HepG2 (cell line): ENCODE measurements around the gene NEU4. TPM values are rescaled to one million over a fixed set of nuclear protein-coding genes. Genes with fewer than 3 reads are reported as not detected.

Source experiments
- ATAC-seq: fragments of 200-7000 bp; cut with Tn5 transposase; 3 replicates; pipeline ENCODE4 v1.9.1; 2020; ENCODE audit warnings: mild to moderate bottlenecking, moderate library complexity
- BruUV-seq: library from RNA; stranded (reverse); fragments of 400-500 nt; replicated peaks from 2 replicates; lab custom pipeline; 2021; lab: Mats Ljungman, UMichigan
- CTCF ChIA-PET: fragments of 300-600 bp; formaldehyde crosslinking; extraction: SDS; loops from one replicate; lab custom pipeline; 2021; ENCODE audit warnings: low total read pairs, inconsistent platforms, low intra/inter-chr PET ratio; lab: Yijun Ruan, JAX
- POLR2A ChIA-PET: fragments of 350-600 bp; sonication (Branson Sonifier 250); formaldehyde crosslinking; loops from one replicate; lab custom pipeline; 2020; ENCODE audit warnings: antibody characterized with exemption, inconsistent platforms; lab: Yijun Ruan, JAX
- DNase-seq: peaks from one replicate; pipeline ENCODE4 v3.0.0-alpha.2; 2015; ENCODE audit warnings: low spot score
- FAIRE-seq: peaks from 3 replicates; lab custom pipeline; 2011; peaks lifted over from hg19 to GRCh38; lab: Jason Lieb, UNC
- H2AFZ ChIP-seq: one replicate; pipeline ENCODE4 v1.6.1; 2011; ENCODE audit warnings: low read length, inconsistent platforms
- H3K27ac ChIP-seq: fragments of 300-600 bp; 3 replicates; pipeline ENCODE4 v1.8.0; 2011; ENCODE audit warnings: mixed run types, mild to moderate bottlenecking, mixed read lengths, low read length, inconsistent platforms; ENCODE audit not compliant: insufficient read depth; ENCODE audit errors: extremely low read length
- H3K27me3 ChIP-seq, 2 experiments: fragments of 200-600 bp in 1 of 2; 2 replicates in 1 of 2; 3 replicates in 1 of 2; pipeline versions ENCODE4 v1.6.0 to v1.8.0; 2011; ENCODE audit warnings: low read length in 2 of 2, mild to moderate bottlenecking in 2 of 2, moderate library complexity in 2 of 2, inconsistent platforms in 1 of 2; ENCODE audit not compliant: insufficient read depth in 2 of 2, control insufficient read depth in 1 of 2
- H3K36me3 ChIP-seq, 2 experiments: fragments of 200-600 bp in 1 of 2; replicated peaks in 1 of 2; 2 replicates in 1 of 2; 3 replicates in 1 of 2; pipeline versions ENCODE4 v1.5.1 to v1.8.0; 2011; ENCODE audit warnings: low read length in 2 of 2, inconsistent platforms in 1 of 2; ENCODE audit not compliant: insufficient read depth in 2 of 2, control insufficient read depth in 1 of 2
- H3K4me1 ChIP-seq: 2 replicates; pipeline ENCODE4 v1.5.1; 2012; ENCODE audit warnings: low read length, inconsistent platforms; ENCODE audit not compliant: insufficient read depth
- H3K4me2 ChIP-seq: 2 replicates; pipeline ENCODE4 v1.6.0; 2011; ENCODE audit warnings: low read depth, low read length, inconsistent platforms
- H3K4me3 ChIP-seq, 3 experiments: fragments of 200-600 bp in 1 of 3; sonication (generic), shearing (Covaris generic) in 1 of 3; replicated peaks in 1 of 3; 2 replicates each; pipeline ENCODE4 v1.5.1; 2011 to 2016; ENCODE audit warnings: low read length in 3 of 3, inconsistent platforms in 2 of 3, low read depth in 2 of 3, mild to moderate bottlenecking in 2 of 3, control low read depth in 1 of 3, mixed read lengths in 1 of 3; ENCODE audit not compliant: insufficient read depth in 1 of 3
- H3K79me2 ChIP-seq: one replicate; pipeline ENCODE4 v1.6.1; 2011; ENCODE audit warnings: low read length, inconsistent platforms; ENCODE audit not compliant: insufficient read depth
- H3K9ac ChIP-seq: 2 replicates; pipeline ENCODE4 v1.6.0; 2011; ENCODE audit warnings: mild to moderate bottlenecking, low read depth, low read length, inconsistent platforms; ENCODE audit not compliant: insufficient read depth
- H3K9me3 ChIP-seq: 2 replicates; pipeline ENCODE4 v1.5.1; 2012; ENCODE audit warnings: mild to moderate bottlenecking, low read length
- H4K20me1 ChIP-seq: 2 replicates; pipeline ENCODE4 v1.6.0; 2011; ENCODE audit warnings: inconsistent platforms, mild to moderate bottlenecking, low read length, moderate library complexity; ENCODE audit not compliant: insufficient read depth
- AGO1 ChIP-seq: fragments of 200-400 bp; formaldehyde crosslinking; IDR thresholded peaks from 2 replicates; pipeline ENCODE4 v1.6.1; 2017; ENCODE audit warnings: mild to moderate bottlenecking, low read depth, low read length, moderate library complexity; ENCODE audit not compliant: poor library complexity, severe bottlenecking
- DR1 ChIP-seq: sonication (generic); formaldehyde crosslinking; IDR thresholded peaks from 2 replicates; pipeline ENCODE4 v1.8.0; 2021; ENCODE audit warnings: mild to moderate bottlenecking, missing genetic modification reagents, inconsistent platforms
- RXRB ChIP-seq: IDR thresholded peaks from 2 replicates; pipeline ENCODE4 v1.6.1; 2016; ENCODE audit warnings: borderline replicate concordance, missing genetic modification reagents, missing compliant biosample characterization
- SIX1 ChIP-seq: sonication (generic); formaldehyde crosslinking; IDR thresholded peaks from 2 replicates; pipeline ENCODE4 v1.4.0; 2020; ENCODE audit warnings: missing genetic modification reagents, borderline replicate concordance
- SRY ChIP-seq: sonication (generic); formaldehyde crosslinking; IDR thresholded peaks from 2 replicates; pipeline ENCODE4 v1.8.0; 2022; ENCODE audit warnings: mild to moderate bottlenecking, missing genetic modification reagents
- TMF1 ChIP-seq: sonication (generic); formaldehyde crosslinking; IDR thresholded peaks from 2 replicates; pipeline ENCODE4 v1.8.1; 2022; ENCODE audit warnings: low read depth, missing genetic modification reagents
- ZNF121 ChIP-seq: sonication (generic); formaldehyde crosslinking; IDR thresholded peaks from 2 replicates; pipeline ENCODE4 v1.5.0; 2020; ENCODE audit warnings: mild to moderate bottlenecking, missing genetic modification reagents
- ZNF30 ChIP-seq: sonication (generic); formaldehyde crosslinking; IDR thresholded peaks from 2 replicates; pipeline ENCODE4 v1.5.0; 2020; ENCODE audit warnings: mild to moderate bottlenecking, missing genetic modification reagents
- ZNF326 ChIP-seq: sonication (generic); formaldehyde crosslinking; IDR thresholded peaks from 2 replicates; pipeline ENCODE4 v1.4.0; 2020; ENCODE audit warnings: missing genetic modification reagents, borderline replicate concordance
- ZNF333 ChIP-seq: sonication (generic); formaldehyde crosslinking; IDR thresholded peaks from 2 replicates; pipeline ENCODE4 v1.4.0; 2020; ENCODE audit warnings: mild to moderate bottlenecking, missing genetic modification reagents, borderline replicate concordance
- ZNF343 ChIP-seq: sonication (generic); formaldehyde crosslinking; IDR thresholded peaks from 2 replicates; pipeline ENCODE4 v1.4.0; 2020; ENCODE audit warnings: mild to moderate bottlenecking, missing genetic modification reagents
- ZNF432 ChIP-seq: sonication (generic); formaldehyde crosslinking; IDR thresholded peaks from 2 replicates; pipeline ENCODE4 v1.5.0; 2020; ENCODE audit warnings: missing genetic modification reagents, mild to moderate bottlenecking, borderline replicate concordance
- ZNF629 ChIP-seq: sonication (generic); formaldehyde crosslinking; conservative IDR thresholded peaks from 2 replicates; pipeline ENCODE4 v1.5.0; 2020; ENCODE audit warnings: missing genetic modification reagents
- ZNF7 ChIP-seq: IDR thresholded peaks from 2 replicates; pipeline ENCODE4 v1.6.1; 2016; ENCODE audit warnings: missing biosample characterization, missing genetic modification reagents
- ZNF83 ChIP-seq: sonication (generic); formaldehyde crosslinking; IDR thresholded peaks from 2 replicates; pipeline ENCODE4 v1.4.0; 2020; ENCODE audit warnings: missing genetic modification reagents, mild to moderate bottlenecking, borderline replicate concordance
- WGBS: methylation state at CpG from one replicate; pipeline ENCODE4 v1.1.6; 2017; ENCODE audit warnings: low lambda C conversion rate; 5-methylcytosine and 5-hydroxymethylcytosine counted together
- in situ Hi-C: cut with HindIII; loops from 2 replicates; pipeline ENCODE4 v1.10.0; 2017; ENCODE audit warnings: low pct_unique_long_range_greater_than_20kb; ENCODE audit not compliant: extremely low pct_ligation_motif_present
- intact Hi-C: fragments of 100-400 bp; cut with micrococcal nuclease; formaldehyde crosslinking; loops from one replicate; pipeline ENCODE4 v1.10.0; 2022; ENCODE audit not compliant: unreplicated experiment
- polyA plus RNA-seq, 8 experiments: library from polyadenylated mRNA; depleted of rRNA in 3 of 8; stranded (reverse) in 7 of 8; unstranded in 1 of 8; fragments of >200 nt; fragmentation: Illumina TruSeq in 4 of 8; extraction: Trizol in 4 of 8; gene quantifications; 2 replicates each; pipeline versions ENCODE4 v1.2.1 to v1.2.3, GENCODE V29; 2011 to 2016; ENCODE audit warnings: low read depth in 4 of 8, missing spikeins in 1 of 8, mixed read lengths in 1 of 8; ENCODE audit not compliant: insufficient read depth in 1 of 8
- total RNA-seq, 5 experiments: library from RNA; depleted of rRNA; stranded (reverse); fragments of >200 nt; fragmentation: Illumina TruSeq; extraction: Trizol; gene quantifications; 2 replicates each; pipeline ENCODE4 v1.2.3, GENCODE V29; 2016; ENCODE audit warnings: low read depth in 1 of 5
- TF ChIP-seq, protein P1 (sequence below): sonication (generic); formaldehyde crosslinking; IDR thresholded peaks from 2 replicates; pipeline ENCODE4 v1.9.0; 2022; ENCODE audit warnings: missing genetic modification reagents, mild to moderate bottlenecking, borderline replicate concordance
- TF ChIP-seq, protein P2 (sequence below): sonication (generic); formaldehyde crosslinking; conservative IDR thresholded peaks from 2 replicates; pipeline ENCODE4 v1.8.0; 2022; ENCODE audit warnings: missing genetic modification reagents

The NEU4 gene
- total and polyA plus RNA-seq, 2 of the 13 experiments (the other 11 are each of a cell fraction or from before 2014, with no cell fraction given), result 53.5 to 107 TPM

DNA sequence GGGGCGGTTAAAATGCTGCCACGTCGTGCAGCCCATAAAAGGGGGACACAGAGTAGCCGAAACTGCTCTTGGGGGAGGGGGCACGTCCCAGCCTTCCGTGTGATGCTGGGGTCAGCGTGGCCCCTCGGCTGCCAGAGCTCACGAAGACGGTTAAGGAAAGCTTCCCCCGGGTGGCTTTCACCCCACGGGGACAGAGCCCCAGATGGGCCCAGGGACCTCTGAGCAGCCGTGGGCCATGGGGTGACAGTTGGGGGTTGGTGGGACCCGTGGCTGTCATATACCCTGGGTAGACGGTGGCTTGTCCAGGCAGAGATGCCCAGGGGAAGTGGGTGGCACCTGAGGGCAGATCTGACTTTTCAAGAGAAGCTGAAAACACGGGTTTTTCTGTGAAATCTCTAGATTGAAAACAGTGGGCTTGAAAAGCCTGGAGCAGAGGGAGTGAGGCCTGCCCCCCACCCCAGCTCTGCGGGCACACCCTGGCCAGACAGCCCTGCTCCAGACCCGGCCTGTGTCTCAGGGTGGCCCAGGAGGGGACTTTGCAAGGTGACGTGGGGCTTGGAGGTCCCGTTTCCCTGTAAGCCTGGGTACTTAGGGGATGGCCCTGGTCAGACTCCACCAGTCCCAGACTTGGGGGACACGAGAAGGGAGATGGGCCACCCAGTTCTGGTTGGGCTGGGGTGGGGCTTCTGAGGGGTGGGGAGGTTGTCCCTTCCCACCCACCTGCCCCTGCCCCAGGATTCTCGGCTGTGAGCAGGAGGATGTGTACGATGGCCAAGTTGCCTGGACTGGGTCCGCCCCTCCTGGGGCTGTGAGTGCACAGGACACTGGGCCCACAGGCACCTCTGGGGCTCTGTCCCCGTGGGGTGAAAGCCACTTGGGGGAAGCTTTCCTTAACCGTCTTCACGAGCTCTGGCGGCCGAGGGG lies 652 bp downstream of the NEU4 start:
- H3K4me2 ChIP-seq, result peak overlapping the region; percentile 88
- DNase-seq, result no peak
- peak; percentile 4 for FAIRE-seq
- peak overlapping the region; percentile 90 for H3K9ac ChIP-seq
- no peaks in the 10 kb centered on the region; a peak in 1 of 5 replicates for H3K27me3 ChIP-seq
- H3K4me3 ChIP-seq, result peak overlapping the region; percentile 73 to 85 (median 81)
- in situ Hi-C loops (loop anchor here (5.0 kb wide), 1 partner anchor 37 kb away; no protein-coding TSS in a partner anchor), intact Hi-C loops (loop anchor here (1.0 to 2.0 kb wide), 2 partner anchors 9 to 39 kb away; no protein-coding TSS in a partner anchor)
- 3% methylated on average over 25 of the region's 29 CpGs for WGBS
- peaks cover 40% of the 10 kb centered on the region for H3K4me1 ChIP-seq
- no peaks in the 10 kb centered on the region for H3K9me3 ChIP-seq
- H3K79me2 ChIP-seq, result peaks cover 52% of the 10 kb centered on the region
- POLR2A ChIA-PET, result interaction anchor here (0.7 to 4.2 kb wide), 20 partner anchors 8 to 123 kb away, joined by 3 to 218 read pairs (median 4); partner anchors contain the start of genes D2HGDH, DTYMK, GAL3ST2 and ING5
- peak; percentile 14 for ATAC-seq
- no peak overlapping the region for H2AFZ ChIP-seq
- CTCF ChIA-PET, result no interaction called here
- H3K27ac ChIP-seq, result peak overlapping the region; percentile 84
- BruUV-seq, result TSS peak; percentile 78
- H3K36me3 ChIP-seq, result no peaks in the 10 kb centered on the region; a peak in 3 of 5 replicates
- H4K20me1 ChIP-seq, result peaks cover 10% of the 10 kb centered on the region; the same call in 1 of the 2 replicates
- TF ChIP-seq TMF1 (CRISPR knock-in tag), result 0 out of 2 replicates have a peak, but pooled peaks have one; percentile 20
- TF ChIP-seq SRY, result 0 out of 2 replicates have a peak, but pooled peaks have one; percentile 2
- TF ChIP-seq, protein P1, sequence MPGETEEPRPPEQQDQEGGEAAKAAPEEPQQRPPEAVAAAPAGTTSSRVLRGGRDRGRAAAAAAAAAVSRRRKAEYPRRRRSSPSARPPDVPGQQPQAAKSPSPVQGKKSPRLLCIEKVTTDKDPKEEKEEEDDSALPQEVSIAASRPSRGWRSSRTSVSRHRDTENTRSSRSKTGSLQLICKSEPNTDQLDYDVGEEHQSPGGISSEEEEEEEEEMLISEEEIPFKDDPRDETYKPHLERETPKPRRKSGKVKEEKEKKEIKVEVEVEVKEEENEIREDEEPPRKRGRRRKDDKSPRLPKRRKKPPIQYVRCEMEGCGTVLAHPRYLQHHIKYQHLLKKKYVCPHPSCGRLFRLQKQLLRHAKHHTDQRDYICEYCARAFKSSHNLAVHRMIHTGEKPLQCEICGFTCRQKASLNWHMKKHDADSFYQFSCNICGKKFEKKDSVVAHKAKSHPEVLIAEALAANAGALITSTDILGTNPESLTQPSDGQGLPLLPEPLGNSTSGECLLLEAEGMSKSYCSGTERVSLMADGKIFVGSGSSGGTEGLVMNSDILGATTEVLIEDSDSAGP (CRISPR knock-in tag), result no peak; the same call in 1 of the 2 replicates
- TF ChIP-seq SIX1, result no peak
- no peak for TF ChIP-seq DR1 (CRISPR knock-in tag)
- no peak for TF ChIP-seq ZNF7
- TF ChIP-seq ZNF121 (CRISPR knock-in tag), result no peak
- TF ChIP-seq AGO1, result peak; percentile 70
- no peak for TF ChIP-seq ZNF432 (CRISPR knock-in tag)
- no peak for TF ChIP-seq ZNF326 (CRISPR knock-in tag)
- TF ChIP-seq, protein P2, sequence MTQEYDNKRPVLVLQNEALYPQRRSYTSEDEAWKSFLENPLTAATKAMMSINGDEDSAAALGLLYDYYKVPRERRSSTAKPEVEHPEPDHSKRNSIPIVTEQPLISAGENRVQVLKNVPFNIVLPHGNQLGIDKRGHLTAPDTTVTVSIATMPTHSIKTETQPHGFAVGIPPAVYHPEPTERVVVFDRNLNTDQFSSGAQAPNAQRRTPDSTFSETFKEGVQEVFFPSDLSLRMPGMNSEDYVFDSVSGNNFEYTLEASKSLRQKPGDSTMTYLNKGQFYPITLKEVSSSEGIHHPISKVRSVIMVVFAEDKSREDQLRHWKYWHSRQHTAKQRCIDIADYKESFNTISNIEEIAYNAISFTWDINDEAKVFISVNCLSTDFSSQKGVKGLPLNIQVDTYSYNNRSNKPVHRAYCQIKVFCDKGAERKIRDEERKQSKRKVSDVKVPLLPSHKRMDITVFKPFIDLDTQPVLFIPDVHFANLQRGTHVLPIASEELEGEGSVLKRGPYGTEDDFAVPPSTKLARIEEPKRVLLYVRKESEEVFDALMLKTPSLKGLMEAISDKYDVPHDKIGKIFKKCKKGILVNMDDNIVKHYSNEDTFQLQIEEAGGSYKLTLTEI (CRISPR knock-in tag), result no peak
- TF ChIP-seq ZNF83 (CRISPR knock-in tag), result no peak
- no peak for TF ChIP-seq ZNF30
- no peak for TF ChIP-seq ZNF629 (CRISPR knock-in tag)
- TF ChIP-seq RXRB (CRISPR knock-in tag), result no peak
- TF ChIP-seq ZNF343 (CRISPR knock-in tag), result 0 out of 2 replicates have a peak, but pooled peaks have one; percentile 20
- TF ChIP-seq ZNF333, result 0 out of 2 replicates have a peak, but pooled peaks have one; percentile 6
